H9 (cell line): ENCODE results near the gene TMEM30B. TPM values are rescaled to one million over a fixed set of nuclear protein-coding genes. Genes with fewer than 3 reads are reported as not detected.

ENCODE experiments used
- DNase-seq: peaks from one replicate; pipeline ENCODE4 v3.0.0-alpha.2; 2017
- H2AFZ ChIP-seq: one replicate; pipeline ENCODE4 v1.6.1; 2013; ENCODE audit warnings: mild to moderate bottlenecking, low read length, control low read depth, moderate library complexity
- H2AK5ac ChIP-seq: 2 replicates; pipeline ENCODE4 v1.6.1; 2013; ENCODE audit warnings: low read length, control low read depth, mixed read lengths; ENCODE audit not compliant: insufficient read length
- H2BK120ac ChIP-seq: one replicate; pipeline ENCODE4 v1.6.1; 2013; ENCODE audit warnings: low read depth, mild to moderate bottlenecking, low read length, control low read depth, inconsistent platforms; ENCODE audit not compliant: poor library complexity, severe bottlenecking
- H2BK12ac ChIP-seq: 2 replicates; pipeline ENCODE4 v1.6.1; 2013; ENCODE audit warnings: low read length, control low read depth, mixed read lengths, low read depth; ENCODE audit not compliant: insufficient read length
- H2BK15ac ChIP-seq: 2 replicates; pipeline ENCODE4 v1.6.1; 2013; ENCODE audit warnings: low read depth, low read length, control low read depth
- H2BK20ac ChIP-seq: one replicate; pipeline ENCODE4 v1.6.1; 2013; ENCODE audit warnings: low read depth, mild to moderate bottlenecking, low read length, control low read depth, inconsistent platforms; ENCODE audit not compliant: poor library complexity, severe bottlenecking
- H2BK5ac ChIP-seq: 2 replicates; pipeline ENCODE4 v1.6.1; 2013; ENCODE audit warnings: low read length, control low read depth, mixed read lengths; ENCODE audit not compliant: insufficient read length
- H3K14ac ChIP-seq: 2 replicates; pipeline ENCODE4 v1.6.1; 2013; ENCODE audit warnings: low read length, control low read depth; ENCODE audit not compliant: insufficient read depth
- H3K18ac ChIP-seq: 2 replicates; pipeline ENCODE4 v1.6.1; 2013; ENCODE audit warnings: low read depth, mild to moderate bottlenecking, mixed read lengths, low read length, control low read depth; ENCODE audit not compliant: insufficient read length
- H3K23ac ChIP-seq: 2 replicates; pipeline ENCODE4 v1.6.1; 2013; ENCODE audit warnings: low read length, control low read depth, mixed read lengths, low read depth; ENCODE audit not compliant: insufficient read length
- H3K23me2 ChIP-seq: 2 replicates; pipeline ENCODE4 v1.6.1; 2013; ENCODE audit warnings: low read depth, mild to moderate bottlenecking, mixed read lengths, low read length, control low read depth; ENCODE audit not compliant: insufficient read length, poor library complexity, severe bottlenecking
- H3K27ac ChIP-seq: 2 replicates; pipeline ENCODE4 v1.5.1; 2013; ENCODE audit warnings: low read length, control low read depth, mixed read lengths, low read depth; ENCODE audit not compliant: insufficient read length
- H3K27me3 ChIP-seq: 2 replicates; pipeline ENCODE4 v1.6.1; 2013; ENCODE audit warnings: low read length, control low read depth, inconsistent platforms; ENCODE audit not compliant: insufficient read depth
- H3K4ac ChIP-seq: 2 replicates; pipeline ENCODE4 v1.6.1; 2013; ENCODE audit warnings: low read depth, mild to moderate bottlenecking, control low read depth, inconsistent platforms, low read length, moderate library complexity
- H3K4me1 ChIP-seq: 2 replicates; pipeline ENCODE4 v1.6.1; 2013; ENCODE audit warnings: low read length, control low read depth, inconsistent platforms; ENCODE audit not compliant: insufficient read depth
- H3K4me2 ChIP-seq: 2 replicates; pipeline ENCODE4 v1.6.1; 2013; ENCODE audit warnings: low read length, control low read depth, mixed read lengths; ENCODE audit not compliant: insufficient read length, insufficient read depth
- H3K56ac ChIP-seq: 2 replicates; pipeline ENCODE4 v1.6.1; 2013; ENCODE audit warnings: low read depth, mild to moderate bottlenecking, mixed read lengths, low read length, control low read depth; ENCODE audit not compliant: insufficient read length
- H3K79me1 ChIP-seq: 2 replicates; pipeline ENCODE4 v1.6.1; 2013; ENCODE audit warnings: low read depth, mild to moderate bottlenecking, moderate library complexity, low read length, control low read depth, inconsistent platforms; ENCODE audit not compliant: insufficient read depth, poor library complexity, severe bottlenecking
- H3K79me2 ChIP-seq: 2 replicates; pipeline ENCODE4 v1.6.1; 2013; ENCODE audit warnings: low read length, control low read depth, inconsistent platforms; ENCODE audit not compliant: insufficient read depth
- H3K9ac ChIP-seq: 2 replicates; pipeline ENCODE4 v1.6.1; 2013; ENCODE audit warnings: low read length, control low read depth, mixed read lengths; ENCODE audit not compliant: insufficient read length; ENCODE audit errors: extremely low read depth
- H3K9me3 ChIP-seq: one replicate; pipeline ENCODE4 v1.6.1; 2013; ENCODE audit warnings: low read depth, low read length, inconsistent platforms; ENCODE audit not compliant: control insufficient read depth
- H3T11ph ChIP-seq: one replicate; pipeline ENCODE4 v1.6.1; 2013; ENCODE audit warnings: mild to moderate bottlenecking, low read length, control low read depth, inconsistent platforms
- H4K20me1 ChIP-seq: one replicate; pipeline ENCODE4 v1.6.1; 2013; ENCODE audit not compliant: control insufficient read depth, insufficient read length, insufficient read depth
- H4K5ac ChIP-seq: 2 replicates; pipeline ENCODE4 v1.6.1; 2013; ENCODE audit warnings: low read depth, mild to moderate bottlenecking, mixed read lengths, low read length, control low read depth; ENCODE audit not compliant: insufficient read length
- H4K8ac ChIP-seq: replicated peaks from 2 replicates; pipeline ENCODE4 v1.6.1; 2013; ENCODE audit warnings: low read length, control low read depth, mixed read lengths, low read depth; ENCODE audit not compliant: insufficient read length
- H4K91ac ChIP-seq: 2 replicates; pipeline ENCODE4 v1.6.1; 2013; ENCODE audit warnings: low read depth, mild to moderate bottlenecking, moderate library complexity, mixed read lengths, low read length, control low read depth; ENCODE audit not compliant: insufficient read length
- H3K27ac Mint-ChIP-seq, 3 experiments: 2 replicates in 2 of 3; 3 replicates in 1 of 3; pipeline ENCODE4 v1.8.0; 2020 to 2021; ENCODE audit warnings: mixed read lengths in 3 of 3, mild to moderate bottlenecking in 1 of 3, moderate library complexity in 1 of 3
- H3K27me3 Mint-ChIP-seq: 2 replicates; pipeline ENCODE4 v1.8.0; 2021; ENCODE audit warnings: low read depth, mild to moderate bottlenecking, moderate library complexity, mixed read lengths
- H3K36me3 Mint-ChIP-seq, 3 experiments: 2 replicates in 2 of 3; 3 replicates in 1 of 3; pipeline ENCODE4 v1.8.0; 2020 to 2021; ENCODE audit warnings: low read depth in 3 of 3, mixed read lengths in 3 of 3; ENCODE audit not compliant: insufficient read depth in 1 of 3
- H3K4me1 Mint-ChIP-seq, 2 experiments: 2 replicates each; pipeline ENCODE4 v1.8.0; 2020; ENCODE audit warnings: mixed read lengths in 2 of 2
- H3K4me3 Mint-ChIP-seq, 2 experiments: 2 replicates in 1 of 2; 3 replicates in 1 of 2; pipeline ENCODE4 v1.8.0; 2020 to 2021; ENCODE audit warnings: mild to moderate bottlenecking in 2 of 2, mixed read lengths in 2 of 2, moderate library complexity in 1 of 2
- H3K9me3 Mint-ChIP-seq, 2 experiments: 2 replicates in 1 of 2; 3 replicates in 1 of 2; pipeline ENCODE4 v1.8.0; 2020; ENCODE audit warnings: mild to moderate bottlenecking in 2 of 2, mixed read lengths in 2 of 2, moderate library complexity in 1 of 2
- WGBS: extraction: QIAGEN DNeasy Blood & Tissue Kit; methylation state at CpG from one replicate; pipeline ENCODE4 v1.1.7; 2013; ENCODE audit warnings: missing lambda C conversion rate, low lambda C conversion rate, mixed read lengths; ENCODE audit not compliant: insufficient read length; ENCODE audit errors: extremely low coverage; 5-methylcytosine and 5-hydroxymethylcytosine counted together
- total RNA-seq: library from RNA; stranded (reverse); gene quantifications from 2 replicates; pipeline ENCODE4 v1.2.1, GENCODE V29; 2021
- TF ChIP-seq, protein P1 (sequence below): fragments of 200-600 bp; sonication (generic); conservative IDR thresholded peaks from 3 replicates; pipeline ENCODE4 v1.8.0; 2021; ENCODE audit warnings: antibody characterized with exemption, mild to moderate bottlenecking

The TMEM30B gene
- total RNA-seq, 1 experiment from 2014 or later = 12.2 TPM

DNA sequence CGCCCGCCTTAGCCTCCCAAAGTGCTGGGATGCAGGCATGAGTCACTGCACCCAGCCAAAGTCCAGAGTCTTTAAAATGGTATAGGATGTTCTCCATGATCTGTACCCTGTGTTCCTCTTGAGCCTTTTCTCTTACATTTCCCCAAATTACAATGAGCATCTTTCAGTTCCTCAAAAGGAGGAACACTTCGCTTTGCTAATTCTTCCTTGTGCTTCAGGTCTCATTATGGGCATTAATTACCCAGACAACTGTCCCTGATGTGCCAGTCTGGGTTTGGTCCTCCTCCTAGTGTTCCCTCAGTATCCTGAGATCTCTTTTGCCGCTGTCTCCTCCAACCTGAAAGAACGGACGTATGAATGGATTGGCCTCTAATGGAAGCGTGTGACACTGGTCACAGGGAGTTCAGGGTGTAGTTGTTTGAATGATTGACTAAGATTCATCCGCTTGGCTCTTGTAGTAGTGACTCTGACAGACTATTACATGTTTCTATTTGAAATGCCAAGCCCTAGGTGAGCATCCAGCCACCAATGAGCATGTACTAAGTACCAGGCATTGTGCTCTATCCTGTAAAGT lies 48.4 kb upstream of the TMEM30B start:
- TF ChIP-seq, protein P1, sequence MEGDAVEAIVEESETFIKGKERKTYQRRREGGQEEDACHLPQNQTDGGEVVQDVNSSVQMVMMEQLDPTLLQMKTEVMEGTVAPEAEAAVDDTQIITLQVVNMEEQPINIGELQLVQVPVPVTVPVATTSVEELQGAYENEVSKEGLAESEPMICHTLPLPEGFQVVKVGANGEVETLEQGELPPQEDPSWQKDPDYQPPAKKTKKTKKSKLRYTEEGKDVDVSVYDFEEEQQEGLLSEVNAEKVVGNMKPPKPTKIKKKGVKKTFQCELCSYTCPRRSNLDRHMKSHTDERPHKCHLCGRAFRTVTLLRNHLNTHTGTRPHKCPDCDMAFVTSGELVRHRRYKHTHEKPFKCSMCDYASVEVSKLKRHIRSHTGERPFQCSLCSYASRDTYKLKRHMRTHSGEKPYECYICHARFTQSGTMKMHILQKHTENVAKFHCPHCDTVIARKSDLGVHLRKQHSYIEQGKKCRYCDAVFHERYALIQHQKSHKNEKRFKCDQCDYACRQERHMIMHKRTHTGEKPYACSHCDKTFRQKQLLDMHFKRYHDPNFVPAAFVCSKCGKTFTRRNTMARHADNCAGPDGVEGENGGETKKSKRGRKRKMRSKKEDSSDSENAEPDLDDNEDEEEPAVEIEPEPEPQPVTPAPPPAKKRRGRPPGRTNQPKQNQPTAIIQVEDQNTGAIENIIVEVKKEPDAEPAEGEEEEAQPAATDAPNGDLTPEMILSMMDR = no peak
- no peaks in the 10 kb centered on the region; the same call in 1 of the 2 replicates for H3K27me3 Mint-ChIP-seq
- Histone ChIP-seq H3K56ac (no peak overlapping the region), H2AFZ (no peak overlapping the region), H2BK120ac (no peak overlapping the region), H3K23ac (no peak overlapping the region), H3K9ac (no peak overlapping the region), H4K8ac (no peak overlapping the region), H3K79me2 (no peaks in the 10 kb centered on the region), H2BK12ac (no peak overlapping the region), H2BK5ac (no peak overlapping the region), H3K14ac (no peak overlapping the region), H3K4me1 (no peaks in the 10 kb centered on the region), H3K79me1 (no peaks in the 10 kb centered on the region), H3K27me3 (no peaks in the 10 kb centered on the region), H4K91ac (no peak overlapping the region), H4K5ac (no peak overlapping the region), H2BK20ac (no peak overlapping the region), H3K27ac (no peak overlapping the region), H3K18ac (no peak overlapping the region), H2BK15ac (no peak overlapping the region), H3K23me2 (no peaks in the 10 kb centered on the region), H2AK5ac (no peak overlapping the region), H3K4ac (no peak overlapping the region), H3T11ph (no peak overlapping the region), H3K9me3 (no peaks in the 10 kb centered on the region), H4K20me1 (no peaks in the 10 kb centered on the region), H3K4me2 (no peak overlapping the region)
- no peak for DNase-seq
- no peak overlapping the region for H3K27ac Mint-ChIP-seq
- H3K36me3 Mint-ChIP-seq = peaks cover 2 to 16% (median 8%) of the 10 kb centered on the region in 3 experiments; a peak in 5 of 7 replicates
- no peak overlapping the region for H3K4me3 Mint-ChIP-seq
- peaks cover 6 to 9% of the 10 kb centered on the region in 2 experiments; a peak in 4 of 5 replicates for H3K9me3 Mint-ChIP-seq
- WGBS = no CpG with 5 or more reads among the region's 8 CpGs
- H3K4me1 Mint-ChIP-seq = peaks cover 23 to 28% of the 10 kb centered on the region in 2 experiments
